GM12878 (cell line): ENCODE results near the gene B3GALT5. TPM values are rescaled to one million over a fixed set of nuclear protein-coding genes. Genes with fewer than 3 reads are reported as not detected.

ENCODE experiments used
- ATAC-seq: fragments of 200-7000 bp; cut with Tn5 transposase; 3 replicates; pipeline ENCODE4 v1.9.1; 2020; ENCODE audit warnings: mild to moderate bottlenecking, moderate library complexity
- BruUV-seq: library from RNA; stranded (reverse); fragments of 400-500 nt; replicated peaks from 2 replicates; lab custom pipeline; 2021; lab: Mats Ljungman, UMichigan
- CTCF ChIA-PET: fragments of 300-600 bp; sonication (Branson Sonifier 250); formaldehyde crosslinking; extraction: SDS; loops from one replicate; lab custom pipeline; 2021; ENCODE audit warnings: inconsistent platforms; lab: Yijun Ruan, JAX
- POLR2A ChIA-PET: fragments of 350-600 bp; formaldehyde crosslinking; extraction: SDS; loops from one replicate; lab custom pipeline; 2021; ENCODE audit warnings: inconsistent platforms; lab: Charles Lee
- RAD21 ChIA-PET: fragments of 300-600 bp; sonication (Branson Sonifier 250); formaldehyde crosslinking; loops from one replicate; lab custom pipeline; 2023; ENCODE audit warnings: antibody characterized with exemption; ENCODE audit not compliant: unreplicated experiment; lab: Charles Lee
- SMC1A ChIA-PET: fragments of 300-600 bp; sonication (Branson Sonifier 250); formaldehyde crosslinking; loops from one replicate; lab custom pipeline; 2023; ENCODE audit not compliant: unreplicated experiment, uncharacterized antibody; lab: Charles Lee
- DNase-seq: peaks from one replicate; pipeline ENCODE4 v3.0.0-alpha.2; 2011; ENCODE audit warnings: low read depth, low spot score
- FAIRE-seq: peaks from 3 replicates; lab custom pipeline; 2011; peaks lifted over from hg19 to GRCh38; lab: Jason Lieb, UNC
- H2AFZ ChIP-seq: 2 replicates; pipeline ENCODE4 v1.6.0; 2011; ENCODE audit warnings: low read depth, low read length, control low read depth; ENCODE audit not compliant: control insufficient read depth
- H3K27ac ChIP-seq: 2 replicates; pipeline ENCODE4 v1.5.1; 2011; ENCODE audit warnings: control low read depth; ENCODE audit not compliant: control insufficient read depth, insufficient read depth
- H3K27me3 ChIP-seq, 2 experiments: replicated peaks in 1 of 2; 2 replicates each; pipeline versions ENCODE4 v1.6.0 to v1.6.1; 2011; ENCODE audit warnings: low read length in 1 of 2; ENCODE audit not compliant: control insufficient read depth in 2 of 2, insufficient read depth in 2 of 2
- H3K36me3 ChIP-seq, 2 experiments: 2 replicates each; pipeline ENCODE4 v1.5.1; 2011; ENCODE audit warnings: low read length in 1 of 2; ENCODE audit not compliant: control insufficient read depth in 2 of 2, insufficient read depth in 2 of 2
- H3K4me1 ChIP-seq: 2 replicates; pipeline ENCODE4 v1.6.1; 2011; ENCODE audit warnings: mild to moderate bottlenecking, low read length, moderate library complexity, mixed read lengths; ENCODE audit not compliant: control insufficient read depth, insufficient read depth
- H3K4me2 ChIP-seq: 2 replicates; pipeline ENCODE4 v1.6.0; 2011; ENCODE audit warnings: control low read depth; ENCODE audit not compliant: control insufficient read depth, insufficient read depth
- H3K4me3 ChIP-seq: fragments of 200-600 bp; sonication (generic); 2 replicates; pipeline ENCODE4 v1.5.1; 2016
- H3K79me2 ChIP-seq: 2 replicates; pipeline ENCODE4 v1.6.0; 2011; ENCODE audit warnings: low read length; ENCODE audit not compliant: control insufficient read depth, insufficient read depth
- H3K9ac ChIP-seq: 2 replicates; pipeline ENCODE4 v1.8.0; 2011; ENCODE audit warnings: low read length, control low read depth, mixed read lengths; ENCODE audit not compliant: control insufficient read depth, insufficient read depth
- H3K9me3 ChIP-seq: replicated peaks from 3 replicates; pipeline ENCODE4 v1.5.1; 2011; ENCODE audit warnings: mild to moderate bottlenecking, low read length; ENCODE audit not compliant: control insufficient read depth, insufficient read depth
- H4K20me1 ChIP-seq: 2 replicates; pipeline ENCODE4 v1.6.0; 2011; ENCODE audit not compliant: control insufficient read depth, insufficient read depth
- BHLHE40 ChIP-seq, 2 experiments: fragments of 450-650 bp in 1 of 2; IDR thresholded peaks; 2 replicates each; pipeline ENCODE4 v1.6.1; 2011 to 2017; ENCODE audit warnings: low read depth in 2 of 2, borderline replicate concordance in 1 of 2, improper control_type of control experiment in 1 of 2, low read length in 1 of 2, mild to moderate bottlenecking in 1 of 2
- CREM ChIP-seq: IDR thresholded peaks from 2 replicates; pipeline ENCODE4 v1.6.1; 2014; ENCODE audit warnings: antibody characterized with exemption, low read depth
- DPF2 ChIP-seq: fragments of 450-650 bp; IDR thresholded peaks from 2 replicates; pipeline ENCODE4 v1.6.1; 2017; ENCODE audit warnings: mild to moderate bottlenecking
- ESRRA ChIP-seq: IDR thresholded peaks from 2 replicates; pipeline ENCODE4 v1.6.1; 2012; ENCODE audit warnings: mild to moderate bottlenecking, low read length, improper control_type of control experiment
- GATAD2B ChIP-seq: fragments of 450-650 bp; conservative IDR thresholded peaks from 2 replicates; pipeline ENCODE4 v1.6.1; 2017; ENCODE audit warnings: low read depth, mild to moderate bottlenecking, moderate library complexity
- LARP7 ChIP-seq: fragments of 450-650 bp; IDR thresholded peaks from 2 replicates; pipeline ENCODE4 v1.6.1; 2017; ENCODE audit warnings: mild to moderate bottlenecking
- NFYA ChIP-seq: IDR thresholded peaks from 2 replicates; pipeline ENCODE4 v1.6.1; 2011; ENCODE audit warnings: low read depth, mild to moderate bottlenecking, low read length, improper control_type of control experiment, borderline replicate concordance
- NR2C1 ChIP-seq: fragments of 450-650 bp; IDR thresholded peaks from 2 replicates; pipeline ENCODE4 v1.6.1; 2017; ENCODE audit warnings: antibody characterized with exemption, mild to moderate bottlenecking, moderate library complexity
- NR2C2 ChIP-seq: IDR thresholded peaks from 2 replicates; pipeline ENCODE4 v1.6.1; 2011; ENCODE audit warnings: borderline replicate concordance, low read depth; ENCODE audit not compliant: control insufficient read depth, insufficient read length
- PAX8 ChIP-seq: fragments of 450-650 bp; IDR thresholded peaks from 2 replicates; pipeline ENCODE4 v1.6.1; 2017; ENCODE audit warnings: mild to moderate bottlenecking, moderate library complexity
- POLR2AphosphoS2 ChIP-seq: IDR thresholded peaks from 2 replicates; pipeline ENCODE4 v1.6.1; 2011; ENCODE audit warnings: low read depth, mild to moderate bottlenecking, low read length, improper control_type of control experiment, moderate library complexity
- POLR2AphosphoS5 ChIP-seq: IDR thresholded peaks from 2 replicates; pipeline ENCODE4 v1.6.1; 2011; ENCODE audit warnings: mild to moderate bottlenecking, low read length, inconsistent platforms
- TAF1 ChIP-seq: IDR thresholded peaks from 2 replicates; pipeline ENCODE4 v1.6.1; 2011; ENCODE audit warnings: mild to moderate bottlenecking, low read depth, low read length, borderline replicate concordance
- TCF3 ChIP-seq: IDR thresholded peaks from 2 replicates; pipeline ENCODE4 v1.6.1; 2012; ENCODE audit warnings: low read depth, mild to moderate bottlenecking, low read length, borderline replicate concordance; ENCODE audit not compliant: insufficient read depth
- ZZZ3 ChIP-seq: IDR thresholded peaks from 2 replicates; pipeline ENCODE4 v1.6.1; 2011; ENCODE audit warnings: low read depth; ENCODE audit not compliant: control insufficient read depth, insufficient read length
- WGBS: methylation state at CpG from one replicate; pipeline ENCODE4 v1.1.6; 2016; ENCODE audit warnings: low lambda C conversion rate; ENCODE audit not compliant: insufficient replicate concordance, insufficient coverage; ENCODE audit errors: missing lambda C conversion rate; 5-methylcytosine and 5-hydroxymethylcytosine counted together
- in situ Hi-C: fragments of 300-500 bp; cut with MboI; formaldehyde crosslinking; loops from 9 replicates; pipeline ENCODE4 v1.14.3; 2018; ENCODE audit warnings: mixed read lengths
- intact Hi-C: fragments of 100-400 bp; cut with micrococcal nuclease; formaldehyde crosslinking; loops from one replicate; pipeline ENCODE4 v1.14.2; 2022; ENCODE audit not compliant: unreplicated experiment
- polyA plus RNA-seq, 11 experiments: library from polyadenylated mRNA; depleted of rRNA in 4 of 11; unstranded in 6 of 11; stranded (reverse) in 5 of 11; fragments of >200 nt; fragmentation: Nextera tagmentation in 4 of 11; fragmentation: Illumina TruSeq in 1 of 11; extraction: Ambion mirVana in 4 of 11; extraction: Trizol in 1 of 11; gene quantifications; 1 replicate in 1 of 11; 2 replicates in 10 of 11; pipeline versions ENCODE4 v1.2.1 to v1.2.3, GENCODE V29; 2011 to 2016; ENCODE audit warnings: inconsistent platforms in 2 of 11, missing spikeins in 2 of 11, low read depth in 1 of 11
- total RNA-seq, 4 experiments: library from RNA; depleted of rRNA in 3 of 4; stranded (reverse); fragments of >200 nt in 3 of 4; fragmentation: Illumina TruSeq in 1 of 4; extraction: Trizol in 1 of 4; gene quantifications; 2 replicates each; pipeline versions ENCODE4 v1.2.1 to v1.2.3, GENCODE V29; 2013 to 2021
- TF ChIP-seq, protein P1 (sequence below): fragments of 450-650 bp; formaldehyde crosslinking; IDR thresholded peaks from 2 replicates; pipeline ENCODE4 v1.4.0; 2020; ENCODE audit warnings: mild to moderate bottlenecking, moderate library complexity
- TF ChIP-seq, protein P2 (sequence below): fragments of 450-650 bp; conservative IDR thresholded peaks from 2 replicates; pipeline ENCODE4 v1.6.1; 2017; ENCODE audit warnings: mild to moderate bottlenecking, moderate library complexity
- TF ChIP-seq, protein P3 (sequence below): fragments of 450-650 bp; IDR thresholded peaks from 2 replicates; pipeline ENCODE4 v1.6.1; 2017; ENCODE audit warnings: mild to moderate bottlenecking

B3GALT5 gene
- total and polyA plus RNA-seq, 10 of the 15 experiments (the other 5 are each of a cell fraction or from before 2014, with no cell fraction given) = 0.03 to 0.04 TPM; not detected in 8

DNA sequence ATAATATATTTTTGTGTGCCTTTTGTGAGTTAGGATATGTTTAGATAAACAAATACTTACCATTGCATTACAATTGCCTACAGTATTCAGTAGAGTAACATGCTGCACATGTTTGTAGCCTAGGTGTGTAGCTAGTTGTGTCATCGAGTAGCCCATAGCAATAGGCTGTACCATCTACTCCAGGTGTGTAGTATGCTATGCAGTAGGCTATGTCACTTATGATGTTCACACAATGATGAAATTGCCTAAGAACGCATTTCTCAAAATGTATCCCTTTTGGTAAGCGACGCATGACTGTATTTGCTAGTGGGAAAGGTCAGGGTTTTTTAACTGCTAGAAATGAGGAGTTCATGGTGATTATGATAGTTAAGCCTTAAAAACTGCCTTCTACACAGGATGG is 30.0 kb upstream of the B3GALT5 start:
- Histone ChIP-seq H3K4me2 (no peak overlapping the region), H3K9ac (no peak overlapping the region), H3K4me1 (no peaks in the 10 kb centered on the region), H3K27me3 (no peaks in the 10 kb centered on the region), H3K9me3 (no peaks in the 10 kb centered on the region), H3K36me3 (no peaks in the 10 kb centered on the region), H3K27ac (no peak overlapping the region), H2AFZ (no peak overlapping the region), H3K4me3 (no peak overlapping the region), H4K20me1 (no peaks in the 10 kb centered on the region), H3K79me2 (no peaks in the 10 kb centered on the region)
- FAIRE-seq (no peak), DNase-seq (no peak), ATAC-seq (no peak)
- 49% methylated on average over 4 of the region's 4 CpGs for WGBS
- CTCF ChIA-PET = no interaction called here
- in situ Hi-C loops (no loop called here), intact Hi-C loops (no loop called here)
- BruUV-seq = no TSS peak
- POLR2A ChIA-PET = no interaction called here
- SMC1A ChIA-PET = no interaction called here
- RAD21 ChIA-PET = no interaction called here
- no peak for TF ChIP-seq NR2C2
- no peak for TF ChIP-seq ESRRA
- TF ChIP-seq, protein P1, sequence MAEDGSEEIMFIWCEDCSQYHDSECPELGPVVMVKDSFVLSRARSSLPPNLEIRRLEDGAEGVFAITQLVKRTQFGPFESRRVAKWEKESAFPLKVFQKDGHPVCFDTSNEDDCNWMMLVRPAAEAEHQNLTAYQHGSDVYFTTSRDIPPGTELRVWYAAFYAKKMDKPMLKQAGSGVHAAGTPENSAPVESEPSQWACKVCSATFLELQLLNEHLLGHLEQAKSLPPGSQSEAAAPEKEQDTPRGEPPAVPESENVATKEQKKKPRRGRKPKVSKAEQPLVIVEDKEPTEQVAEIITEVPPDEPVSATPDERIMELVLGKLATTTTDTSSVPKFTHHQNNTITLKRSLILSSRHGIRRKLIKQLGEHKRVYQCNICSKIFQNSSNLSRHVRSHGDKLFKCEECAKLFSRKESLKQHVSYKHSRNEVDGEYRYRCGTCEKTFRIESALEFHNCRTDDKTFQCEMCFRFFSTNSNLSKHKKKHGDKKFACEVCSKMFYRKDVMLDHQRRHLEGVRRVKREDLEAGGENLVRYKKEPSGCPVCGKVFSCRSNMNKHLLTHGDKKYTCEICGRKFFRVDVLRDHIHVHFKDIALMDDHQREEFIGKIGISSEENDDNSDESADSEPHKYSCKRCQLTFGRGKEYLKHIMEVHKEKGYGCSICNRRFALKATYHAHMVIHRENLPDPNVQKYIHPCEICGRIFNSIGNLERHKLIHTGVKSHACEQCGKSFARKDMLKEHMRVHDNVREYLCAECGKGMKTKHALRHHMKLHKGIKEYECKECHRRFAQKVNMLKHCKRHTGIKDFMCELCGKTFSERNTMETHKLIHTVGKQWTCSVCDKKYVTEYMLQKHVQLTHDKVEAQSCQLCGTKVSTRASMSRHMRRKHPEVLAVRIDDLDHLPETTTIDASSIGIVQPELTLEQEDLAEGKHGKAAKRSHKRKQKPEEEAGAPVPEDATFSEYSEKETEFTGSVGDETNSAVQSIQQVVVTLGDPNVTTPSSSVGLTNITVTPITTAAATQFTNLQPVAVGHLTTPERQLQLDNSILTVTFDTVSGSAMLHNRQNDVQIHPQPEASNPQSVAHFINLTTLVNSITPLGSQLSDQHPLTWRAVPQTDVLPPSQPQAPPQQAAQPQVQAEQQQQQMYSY (CRISPR knock-in tag) = no peak
- no peak for TF ChIP-seq TAF1
- TF ChIP-seq GATAD2B = no peak
- no peak for TF ChIP-seq NR2C1
- TF ChIP-seq, protein P2, sequence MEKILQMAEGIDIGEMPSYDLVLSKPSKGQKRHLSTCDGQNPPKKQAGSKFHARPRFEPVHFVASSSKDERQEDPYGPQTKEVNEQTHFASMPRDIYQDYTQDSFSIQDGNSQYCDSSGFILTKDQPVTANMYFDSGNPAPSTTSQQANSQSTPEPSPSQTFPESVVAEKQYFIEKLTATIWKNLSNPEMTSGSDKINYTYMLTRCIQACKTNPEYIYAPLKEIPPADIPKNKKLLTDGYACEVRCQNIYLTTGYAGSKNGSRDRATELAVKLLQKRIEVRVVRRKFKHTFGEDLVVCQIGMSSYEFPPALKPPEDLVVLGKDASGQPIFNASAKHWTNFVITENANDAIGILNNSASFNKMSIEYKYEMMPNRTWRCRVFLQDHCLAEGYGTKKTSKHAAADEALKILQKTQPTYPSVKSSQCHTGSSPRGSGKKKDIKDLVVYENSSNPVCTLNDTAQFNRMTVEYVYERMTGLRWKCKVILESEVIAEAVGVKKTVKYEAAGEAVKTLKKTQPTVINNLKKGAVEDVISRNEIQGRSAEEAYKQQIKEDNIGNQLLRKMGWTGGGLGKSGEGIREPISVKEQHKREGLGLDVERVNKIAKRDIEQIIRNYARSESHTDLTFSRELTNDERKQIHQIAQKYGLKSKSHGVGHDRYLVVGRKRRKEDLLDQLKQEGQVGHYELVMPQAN = no peak
- TF ChIP-seq PAX8 = no peak
- TF ChIP-seq, protein P3, sequence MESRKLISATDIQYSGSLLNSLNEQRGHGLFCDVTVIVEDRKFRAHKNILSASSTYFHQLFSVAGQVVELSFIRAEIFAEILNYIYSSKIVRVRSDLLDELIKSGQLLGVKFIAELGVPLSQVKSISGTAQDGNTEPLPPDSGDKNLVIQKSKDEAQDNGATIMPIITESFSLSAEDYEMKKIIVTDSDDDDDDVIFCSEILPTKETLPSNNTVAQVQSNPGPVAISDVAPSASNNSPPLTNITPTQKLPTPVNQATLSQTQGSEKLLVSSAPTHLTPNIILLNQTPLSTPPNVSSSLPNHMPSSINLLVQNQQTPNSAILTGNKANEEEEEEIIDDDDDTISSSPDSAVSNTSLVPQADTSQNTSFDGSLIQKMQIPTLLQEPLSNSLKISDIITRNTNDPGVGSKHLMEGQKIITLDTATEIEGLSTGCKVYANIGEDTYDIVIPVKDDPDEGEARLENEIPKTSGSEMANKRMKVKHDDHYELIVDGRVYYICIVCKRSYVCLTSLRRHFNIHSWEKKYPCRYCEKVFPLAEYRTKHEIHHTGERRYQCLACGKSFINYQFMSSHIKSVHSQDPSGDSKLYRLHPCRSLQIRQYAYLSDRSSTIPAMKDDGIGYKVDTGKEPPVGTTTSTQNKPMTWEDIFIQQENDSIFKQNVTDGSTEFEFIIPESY = no peak
- no peak for TF ChIP-seq POLR2AphosphoS5
- TF ChIP-seq POLR2AphosphoS2 = no peak
- no peak for TF ChIP-seq CREM
- no peak for TF ChIP-seq NFYA
- TF ChIP-seq DPF2 = no peak
- TF ChIP-seq TCF3 = no peak
- TF ChIP-seq BHLHE40 (IDR thresholded peaks at IDR 0.05; ENCODE audit: borderline replicate concordance in 1 of 2, low read depth in 2 of 2, low read length in 1 of 2) = no peak
- no peak for TF ChIP-seq LARP7
- TF ChIP-seq ZZZ3 = no peak
